Tibial artery (tissue), 4 donors: ENCODE data around the gene TMEM174.
"Not testable (repeated sequence)": the region's sequence is repeated elsewhere in the genome, so short reads cannot be mapped to it uniquely, and the experiment has no call there.

Experiments
- DNase-seq, 2 donors: peaks; one replicate each; pipeline ENCODE4 v3.0.0-alpha.2; 2019
- H3K27ac ChIP-seq, 2 donors: fragments of 200-600 bp; sonication (generic) in 1 of 2; 1 replicate in 1 of 2; 2 replicates in 1 of 2; pipeline ENCODE4 v1.5.1; 2018 to 2019; ENCODE audit warnings: mild to moderate bottlenecking in 1 of 2
- H3K27me3 ChIP-seq, 2 donors: fragments of 200-600 bp; sonication (generic) in 1 of 2; one replicate each; pipeline versions ENCODE4 v1.5.1 to v1.6.0; 2016 to 2019
- H3K36me3 ChIP-seq, 3 donors: fragments of 200-600 bp; sonication (generic) in 2 of 3; one replicate each; pipeline ENCODE4 v1.5.1; 2016 to 2019; ENCODE audit warnings: mild to moderate bottlenecking in 2 of 3
- H3K4me1 ChIP-seq, 4 donors: fragments of 200-600 bp; sonication (generic) in 2 of 4; 1 replicate in 3 of 4; 2 replicates in 1 of 4; pipeline ENCODE4 v1.5.1; 2016 to 2019
- H3K4me3 ChIP-seq, 2 donors: fragments of 200-600 bp; sonication (generic) in 1 of 2; 1 replicate in 1 of 2; 2 replicates in 1 of 2; pipeline ENCODE4 v1.5.1; 2018 to 2019; ENCODE audit warnings: mild to moderate bottlenecking in 2 of 2
- H3K9me3 ChIP-seq, 3 donors: fragments of 200-600 bp; sonication (generic) in 1 of 3; one replicate each; pipeline ENCODE4 v1.5.1; 2016 to 2019
- intact Hi-C: fragments of 100-400 bp; cut with DNase I; formaldehyde crosslinking; loops from one replicate; pipeline ENCODE4 v1.15.0; 2023; ENCODE audit warnings: low total_unique reads
- TF ChIP-seq, protein P1 (sequence below), 2 experiments: fragments of 200-600 bp in 1 of 2; fragments of 450-650 bp in 1 of 2; IDR thresholded peaks; one replicate each; pipeline ENCODE4 v1.5.1; 2017 to 2019; ENCODE audit warnings: antibody characterized with exemption in 2 of 2, mild to moderate bottlenecking in 1 of 2, moderate library complexity in 1 of 2

TMEM174 gene

DNA sequence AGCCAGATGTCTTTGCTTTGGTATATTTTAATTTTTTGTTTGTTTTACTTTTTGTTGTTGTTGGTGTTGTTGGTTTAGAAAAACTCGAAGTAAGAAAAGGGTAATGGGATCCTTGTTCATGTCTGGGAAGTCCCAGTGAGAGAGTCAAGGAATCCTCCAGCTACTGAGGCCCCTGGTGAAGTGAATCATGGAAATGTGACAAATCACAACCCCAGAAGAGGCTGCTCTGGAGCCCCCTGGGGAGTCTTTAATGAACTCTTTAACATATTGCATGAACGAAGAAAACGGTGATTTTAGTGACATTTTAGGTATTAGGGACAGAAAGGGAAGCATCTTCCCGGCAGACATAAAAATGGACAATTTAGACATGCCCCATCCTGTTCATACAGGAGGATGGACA is 41.3 kb downstream of the TMEM174 start:
- TF ChIP-seq, protein P1, sequence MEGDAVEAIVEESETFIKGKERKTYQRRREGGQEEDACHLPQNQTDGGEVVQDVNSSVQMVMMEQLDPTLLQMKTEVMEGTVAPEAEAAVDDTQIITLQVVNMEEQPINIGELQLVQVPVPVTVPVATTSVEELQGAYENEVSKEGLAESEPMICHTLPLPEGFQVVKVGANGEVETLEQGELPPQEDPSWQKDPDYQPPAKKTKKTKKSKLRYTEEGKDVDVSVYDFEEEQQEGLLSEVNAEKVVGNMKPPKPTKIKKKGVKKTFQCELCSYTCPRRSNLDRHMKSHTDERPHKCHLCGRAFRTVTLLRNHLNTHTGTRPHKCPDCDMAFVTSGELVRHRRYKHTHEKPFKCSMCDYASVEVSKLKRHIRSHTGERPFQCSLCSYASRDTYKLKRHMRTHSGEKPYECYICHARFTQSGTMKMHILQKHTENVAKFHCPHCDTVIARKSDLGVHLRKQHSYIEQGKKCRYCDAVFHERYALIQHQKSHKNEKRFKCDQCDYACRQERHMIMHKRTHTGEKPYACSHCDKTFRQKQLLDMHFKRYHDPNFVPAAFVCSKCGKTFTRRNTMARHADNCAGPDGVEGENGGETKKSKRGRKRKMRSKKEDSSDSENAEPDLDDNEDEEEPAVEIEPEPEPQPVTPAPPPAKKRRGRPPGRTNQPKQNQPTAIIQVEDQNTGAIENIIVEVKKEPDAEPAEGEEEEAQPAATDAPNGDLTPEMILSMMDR (IDR thresholded peaks at IDR 0.05) = no peak

DNA sequence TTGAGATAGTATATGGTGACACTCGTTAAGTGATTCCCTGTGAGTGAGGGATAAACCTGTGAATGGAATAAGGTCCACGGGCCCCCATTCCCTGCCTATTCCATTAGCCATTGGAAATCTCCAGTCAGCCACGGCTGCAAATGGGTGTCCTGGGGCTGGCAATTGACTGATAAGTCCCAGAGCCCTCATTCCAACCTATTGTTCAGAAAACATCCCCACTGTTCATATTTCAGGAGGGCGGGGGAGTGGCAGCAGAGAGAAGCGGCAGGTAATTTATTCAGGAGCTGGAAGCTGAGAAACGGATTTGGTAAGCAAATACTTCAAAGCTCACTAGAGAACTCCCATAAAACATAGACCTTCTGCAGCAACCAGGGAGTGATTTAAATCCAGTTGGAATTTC is 42.0 kb downstream of the TMEM174 start:
- no peak for DNase-seq
- no peaks in the 10 kb centered on the region for H3K36me3 ChIP-seq
- peaks cover 0 to 43% of the 10 kb centered on the region in 2 donors for H3K27me3 ChIP-seq
- no peak overlapping the region for H3K27ac ChIP-seq
- intact Hi-C loops = loop anchor here (5.0 kb wide), 1 partner anchor 237 kb away; no protein-coding TSS in a partner anchor
- H3K9me3 ChIP-seq = peaks cover 0 to 2% (median 0%) of the 10 kb centered on the region in 3 donors
- TF ChIP-seq, protein P1 (IDR thresholded peaks at IDR 0.05) = no peak
- H3K4me1 ChIP-seq = peaks cover 0 to 15% (median 9%) of the 10 kb centered on the region in 4 donors
- H3K4me3 ChIP-seq = no peak overlapping the region

More for the DNA sequence above, 41.3 kb downstream of the TMEM174 start:
- Histone ChIP-seq H3K27me3 (peaks cover 0 to 40% of the 10 kb centered on the region in 2 donors), H3K36me3 (no peaks in the 10 kb centered on the region), H3K27ac (no peak overlapping the region), H3K4me1 (peaks cover 0 to 15% (median 9%) of the 10 kb centered on the region in 4 donors), H3K9me3 (peaks cover 0 to 7% (median 0%) of the 10 kb centered on the region in 3 donors), H3K4me3 (no peak overlapping the region)
- intact Hi-C loops = no loop called here
- DNase-seq = no peak

DNA sequence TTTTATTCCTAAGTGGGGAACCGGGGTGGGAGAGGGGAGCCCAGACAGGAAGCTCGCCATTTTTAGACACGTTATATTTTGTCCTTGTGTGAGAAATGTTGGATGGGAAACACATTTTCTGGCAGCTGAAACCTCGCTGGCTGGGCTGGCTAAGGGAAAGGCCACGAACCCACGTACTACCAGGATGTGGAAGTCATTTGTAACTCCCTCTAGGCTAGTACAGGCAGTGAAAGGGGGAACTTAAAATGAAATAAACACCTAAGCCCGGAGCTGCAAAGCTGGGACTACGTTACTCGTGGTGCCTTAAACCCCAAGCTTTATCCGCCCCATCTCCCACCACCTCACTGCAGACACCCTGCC is 42.5 kb downstream of the TMEM174 start:
- H3K27me3 ChIP-seq = peaks cover 0 to 48% of the 10 kb centered on the region in 2 donors
- TF ChIP-seq, protein P1 (IDR thresholded peaks at IDR 0.05) = no peak
- H3K36me3 ChIP-seq = no peaks in the 10 kb centered on the region
- no peak for DNase-seq
- peak overlapping the region; percentile 37 to 56 for H3K4me3 ChIP-seq
- intact Hi-C loops = loop anchor here (5.0 kb wide), 1 partner anchor 237 kb away; no protein-coding TSS in a partner anchor
- no peaks in the 10 kb centered on the region for H3K9me3 ChIP-seq
- peak overlapping the region in 1 of 2 donors; percentile 8 for H3K27ac ChIP-seq
- H3K4me1 ChIP-seq = peaks cover 0 to 15% (median 9%) of the 10 kb centered on the region in 4 donors

DNA sequence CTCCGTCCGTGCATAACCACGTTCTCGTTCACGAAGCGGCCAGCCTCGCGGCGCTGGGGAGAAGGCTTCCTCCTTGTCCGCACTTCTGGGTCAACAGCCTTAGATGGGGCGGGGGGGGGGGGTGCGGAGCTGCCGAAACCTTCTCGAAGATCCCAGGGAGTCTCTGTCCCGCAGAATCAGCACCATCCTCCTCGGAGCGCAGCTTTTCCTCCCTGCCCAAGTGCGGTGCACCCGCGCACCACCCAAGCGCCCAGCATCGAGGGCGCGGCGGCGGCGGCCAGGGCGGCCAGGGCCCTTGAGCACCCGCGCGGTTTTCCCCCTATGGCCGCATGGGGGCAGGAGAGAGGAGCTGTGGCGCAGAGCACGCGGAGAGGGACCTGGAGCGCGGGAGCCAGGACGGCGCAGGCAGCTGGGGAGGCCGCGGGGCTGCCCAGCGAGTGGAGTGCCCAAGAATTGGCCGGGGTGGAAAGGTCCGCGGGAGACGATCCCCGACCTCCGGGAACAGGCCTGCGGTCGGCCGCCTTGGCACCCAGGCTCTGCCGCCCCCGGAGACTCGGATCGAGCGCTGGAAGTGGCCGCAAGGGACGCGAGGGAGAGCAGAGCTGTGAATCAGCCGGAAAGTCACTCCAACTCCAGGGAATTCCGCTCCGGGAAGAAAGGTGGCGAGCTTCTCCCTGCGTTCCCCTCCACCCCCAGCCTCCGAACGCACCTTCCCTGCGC is 43.1 kb downstream of the TMEM174 start:
- H3K4me3 ChIP-seq = peak overlapping the region; percentile 37 to 56
- no peaks in the 10 kb centered on the region for H3K36me3 ChIP-seq
- intact Hi-C loops = loop anchor here (5.0 kb wide), 1 partner anchor 236 kb away; no protein-coding TSS in a partner anchor
- H3K27me3 ChIP-seq = peaks cover 0 to 48% of the 10 kb centered on the region in 2 donors
- H3K4me1 ChIP-seq = peaks cover 0 to 15% (median 9%) of the 10 kb centered on the region in 4 donors
- peak overlapping the region; percentile 8 to 21 for H3K27ac ChIP-seq
- TF ChIP-seq, protein P1 (IDR thresholded peaks at IDR 0.05) = peak; percentile 84 to 86
- no peaks in the 10 kb centered on the region for H3K9me3 ChIP-seq
- peak; percentile 76 to 80 for DNase-seq

DNA sequence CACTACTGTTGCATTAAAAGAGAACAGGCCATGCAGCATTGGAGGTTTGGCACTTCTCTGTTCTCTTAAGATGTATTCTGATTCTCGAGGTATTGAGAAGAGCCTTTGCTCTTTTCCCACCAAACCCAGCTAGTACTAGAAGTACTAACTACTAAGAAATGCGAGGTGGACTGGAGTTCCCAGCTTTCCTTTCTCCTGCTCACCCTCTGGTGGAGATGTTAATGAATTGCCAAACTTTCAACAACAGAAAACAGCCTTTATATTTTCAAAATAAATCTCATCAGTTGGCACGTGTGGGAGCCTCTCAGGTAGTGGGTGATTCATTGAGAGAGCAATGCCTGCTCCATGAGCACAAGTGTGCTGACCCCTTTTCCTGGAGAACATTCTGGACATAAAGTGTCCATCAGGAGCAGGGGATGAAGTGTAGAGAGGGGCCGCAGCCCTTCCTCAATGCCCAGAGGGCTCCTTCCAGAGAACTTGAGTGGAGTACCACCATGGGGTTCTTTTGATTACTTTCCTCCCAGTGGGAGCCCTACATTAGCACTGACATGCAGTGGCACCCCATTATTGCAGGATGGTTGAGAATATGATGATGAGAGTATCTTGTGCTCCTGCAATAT is 45.7 kb downstream of the TMEM174 start:
- Histone ChIP-seq H3K4me3 (no peak overlapping the region), H3K4me1 (peaks cover 0 to 15% (median 9%) of the 10 kb centered on the region in 4 donors), H3K27me3 (peaks cover 0 to 53% of the 10 kb centered on the region in 2 donors), H3K36me3 (no peaks in the 10 kb centered on the region), H3K9me3 (no peaks in the 10 kb centered on the region), H3K27ac (no peak overlapping the region)
- intact Hi-C loops = loop anchor here (5.0 kb wide), 1 partner anchor 234 kb away; no protein-coding TSS in a partner anchor
- TF ChIP-seq, protein P1 (IDR thresholded peaks at IDR 0.05) = no peak
- no peak for DNase-seq

DNA sequence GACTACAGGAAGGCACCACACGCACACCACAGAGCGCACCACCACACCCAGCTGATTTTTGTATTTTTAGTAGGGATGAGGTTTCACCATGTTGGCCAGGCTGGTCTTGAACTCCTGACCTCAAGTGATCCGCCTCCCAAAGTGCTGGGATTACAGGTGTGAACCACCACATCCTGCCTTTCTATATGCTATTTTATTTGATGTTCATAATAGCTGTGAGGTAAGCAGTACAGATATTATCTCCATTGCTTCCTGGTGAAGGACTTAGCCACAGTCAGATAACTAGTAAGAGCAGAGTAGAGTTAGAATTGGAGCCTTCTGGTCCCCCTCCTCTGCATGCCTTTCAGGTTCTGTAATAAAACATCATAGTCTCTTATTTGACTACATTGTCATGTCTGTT is 46.3 kb downstream of the TMEM174 start:
- H3K9me3 ChIP-seq, H3K27ac ChIP-seq, DNase-seq, H3K36me3 ChIP-seq, H3K4me3 ChIP-seq: not testable (repeated sequence)
- Histone ChIP-seq H3K27me3 (peaks cover 0 to 46% of the 10 kb centered on the region in 2 donors), H3K4me1 (peaks cover 0 to 15% (median 9%) of the 10 kb centered on the region in 4 donors)
- intact Hi-C loops = loop anchor here (5.0 kb wide), 1 partner anchor 233 kb away; no protein-coding TSS in a partner anchor
